MM.1S (cell line): ENCODE results near the gene ABHD12.

Experiments
- DNase-seq: peaks from one replicate; pipeline ENCODE4 v3.0.0-alpha.2; 2015
- H2AFZ ChIP-seq: fragments of 300-600 bp; sonication (generic); 2 replicates; pipeline ENCODE4 v1.6.0; 2016; ENCODE audit warnings: antibody characterized with exemption, low read length
- H3F3A ChIP-seq: fragments of 300-600 bp; sonication (generic); 2 replicates; pipeline ENCODE4 v1.6.1; 2016; ENCODE audit warnings: mild to moderate bottlenecking, antibody characterized with exemption, low read length, moderate library complexity, mixed read lengths; ENCODE audit not compliant: insufficient read depth
- H3K27ac ChIP-seq: fragments of 300-600 bp; sonication (generic); 2 replicates; pipeline ENCODE4 v1.5.1; 2016; ENCODE audit warnings: mild to moderate bottlenecking, low read length
- H3K27me3 ChIP-seq: fragments of 300-600 bp; sonication (generic); replicated peaks from 2 replicates; pipeline ENCODE4 v1.6.0; 2016; ENCODE audit warnings: low read length; ENCODE audit not compliant: insufficient read depth
- H3K36me3 ChIP-seq: fragments of 300-600 bp; sonication (generic); replicated peaks from 2 replicates; pipeline ENCODE4 v1.6.1; 2016; ENCODE audit warnings: mild to moderate bottlenecking, low read length, mixed read lengths; ENCODE audit not compliant: insufficient read depth
- H3K4me1 ChIP-seq: fragments of 300-600 bp; sonication (generic); 2 replicates; pipeline ENCODE4 v1.6.1; 2016; ENCODE audit warnings: low read length, mixed read lengths
- H3K4me2 ChIP-seq: fragments of 300-600 bp; sonication (generic); 2 replicates; pipeline ENCODE4 v1.6.0; 2016; ENCODE audit warnings: low read depth, low read length
- H3K4me3 ChIP-seq: fragments of 300-600 bp; sonication (generic); 2 replicates; pipeline ENCODE4 v1.5.1; 2016; ENCODE audit warnings: low read length, mixed read lengths
- H3K79me2 ChIP-seq: fragments of 300-600 bp; sonication (generic); 2 replicates; pipeline ENCODE4 v1.6.1; 2016; ENCODE audit warnings: mixed run types, low read length, mixed read lengths
- H3K9ac ChIP-seq: fragments of 300-600 bp; sonication (generic); 2 replicates; pipeline ENCODE4 v1.6.1; 2016; ENCODE audit warnings: low read length, mixed read lengths
- H3K9me2 ChIP-seq: fragments of 300-600 bp; sonication (generic); replicated peaks from 2 replicates; pipeline ENCODE4 v1.6.1; 2016; ENCODE audit warnings: mild to moderate bottlenecking, low read length, mixed read lengths; ENCODE audit not compliant: insufficient read depth
- H3K9me3 ChIP-seq: fragments of 300-600 bp; sonication (generic); replicated peaks from 2 replicates; pipeline ENCODE4 v1.6.1; 2016; ENCODE audit warnings: mild to moderate bottlenecking, low read length, mixed read lengths; ENCODE audit not compliant: insufficient read depth
- H4K20me1 ChIP-seq: fragments of 300-600 bp; sonication (generic); 2 replicates; pipeline ENCODE4 v1.6.1; 2016; ENCODE audit warnings: mild to moderate bottlenecking, low read length, moderate library complexity, mixed read lengths; ENCODE audit not compliant: insufficient read depth
- EZH2 ChIP-seq: fragments of 300-600 bp; sonication (generic); optimal IDR thresholded peaks from 2 replicates; pipeline ENCODE3; 2017; ENCODE audit warnings: low read depth, mild to moderate bottlenecking, antibody characterized with exemption, low read length, mixed read lengths
- EZH2phosphoT487 ChIP-seq: fragments of 300-600 bp; sonication (generic); IDR thresholded peaks from 2 replicates; pipeline ENCODE4 v1.6.1; 2018; ENCODE audit warnings: antibody characterized with exemption, low read length
- TF ChIP-seq, protein P1 (sequence below): fragments of 300-600 bp; sonication (generic); IDR thresholded peaks from 2 replicates; pipeline ENCODE4 v1.5.1; 2016; ENCODE audit warnings: antibody characterized with exemption, low read length, mixed read lengths

The ABHD12 gene

DNA sequence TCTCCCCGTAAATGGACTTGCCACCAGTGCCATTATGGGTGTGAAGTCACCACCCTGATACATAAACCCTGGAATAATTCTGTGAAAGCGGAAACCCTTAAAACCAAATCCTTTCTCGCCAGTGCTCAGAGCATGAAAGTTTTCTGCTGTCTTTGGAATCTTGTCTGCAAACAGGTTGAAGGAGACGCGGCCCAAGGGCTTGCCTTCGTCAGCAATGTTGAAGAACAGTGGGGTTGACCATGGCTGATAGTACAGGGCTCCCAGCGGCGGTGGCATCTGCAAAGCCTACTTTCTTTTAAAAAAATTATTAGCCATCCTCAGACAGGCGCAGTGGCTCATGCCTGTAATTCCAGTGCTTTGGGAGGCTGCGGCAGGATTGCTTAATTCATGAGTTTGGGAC lies 22.1 kb downstream of the ABHD12 start:
- Histone ChIP-seq H3K4me3 (no peak overlapping the region), H3K27ac (no peak overlapping the region), H3K9me2 (no peaks in the 10 kb centered on the region), H3K4me2 (no peak overlapping the region), H3K36me3 (no peaks in the 10 kb centered on the region), H3K9me3 (no peaks in the 10 kb centered on the region), H3K27me3 (no peaks in the 10 kb centered on the region), H3K9ac (no peak overlapping the region), H3K79me2 (peaks cover 100% of the 10 kb centered on the region), H3F3A (no peaks in the 10 kb centered on the region), H2AFZ (no peak overlapping the region), H3K4me1 (no peaks in the 10 kb centered on the region), H4K20me1 (peaks cover 9% of the 10 kb centered on the region)
- DNase-seq = no peak
- no peak for TF ChIP-seq EZH2phosphoT487
- no peak for TF ChIP-seq EZH2
- TF ChIP-seq, protein P1, sequence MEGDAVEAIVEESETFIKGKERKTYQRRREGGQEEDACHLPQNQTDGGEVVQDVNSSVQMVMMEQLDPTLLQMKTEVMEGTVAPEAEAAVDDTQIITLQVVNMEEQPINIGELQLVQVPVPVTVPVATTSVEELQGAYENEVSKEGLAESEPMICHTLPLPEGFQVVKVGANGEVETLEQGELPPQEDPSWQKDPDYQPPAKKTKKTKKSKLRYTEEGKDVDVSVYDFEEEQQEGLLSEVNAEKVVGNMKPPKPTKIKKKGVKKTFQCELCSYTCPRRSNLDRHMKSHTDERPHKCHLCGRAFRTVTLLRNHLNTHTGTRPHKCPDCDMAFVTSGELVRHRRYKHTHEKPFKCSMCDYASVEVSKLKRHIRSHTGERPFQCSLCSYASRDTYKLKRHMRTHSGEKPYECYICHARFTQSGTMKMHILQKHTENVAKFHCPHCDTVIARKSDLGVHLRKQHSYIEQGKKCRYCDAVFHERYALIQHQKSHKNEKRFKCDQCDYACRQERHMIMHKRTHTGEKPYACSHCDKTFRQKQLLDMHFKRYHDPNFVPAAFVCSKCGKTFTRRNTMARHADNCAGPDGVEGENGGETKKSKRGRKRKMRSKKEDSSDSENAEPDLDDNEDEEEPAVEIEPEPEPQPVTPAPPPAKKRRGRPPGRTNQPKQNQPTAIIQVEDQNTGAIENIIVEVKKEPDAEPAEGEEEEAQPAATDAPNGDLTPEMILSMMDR = no peak

DNA sequence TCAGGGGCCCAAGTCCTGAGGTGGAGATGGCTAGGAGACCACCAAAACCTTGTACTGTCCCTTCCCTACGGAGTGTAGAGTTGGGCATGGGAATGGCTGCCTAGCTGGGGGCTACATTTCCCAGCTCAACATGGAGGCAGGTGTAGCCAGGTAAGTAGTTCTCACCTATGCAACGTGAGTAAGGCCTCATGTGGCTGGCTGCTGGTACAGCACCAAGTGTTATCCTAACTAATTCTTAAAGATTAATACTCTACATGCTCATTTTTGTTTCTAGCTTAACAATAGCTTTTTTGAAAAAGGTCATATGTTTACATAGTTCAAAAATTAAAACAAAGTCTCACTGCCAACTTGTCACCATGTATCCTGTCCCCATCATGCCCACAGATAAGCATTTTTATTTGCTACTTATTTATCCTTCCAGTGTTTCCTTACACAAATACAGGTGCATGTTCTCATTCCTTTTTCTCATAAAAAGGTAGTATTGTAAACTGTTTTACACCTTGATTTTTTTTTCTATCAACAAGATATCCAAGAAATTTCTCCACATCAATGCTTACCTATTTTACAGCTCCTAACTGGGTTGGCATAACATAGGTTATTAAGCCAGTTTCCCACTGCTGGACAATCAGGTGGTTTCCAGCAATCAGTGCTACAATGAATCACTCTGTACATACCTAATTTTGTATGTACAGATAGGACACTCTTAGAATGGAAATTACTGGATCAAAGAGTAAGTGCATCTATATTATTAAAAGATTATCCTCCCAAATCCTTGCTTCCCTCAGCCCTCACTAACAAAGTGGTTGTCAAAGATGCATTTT lies 25.5 kb downstream of the ABHD12 start:
- Histone ChIP-seq H3K9me2 (no peaks in the 10 kb centered on the region), H2AFZ (no peak overlapping the region), H3K36me3 (no peaks in the 10 kb centered on the region), H3K27me3 (no peaks in the 10 kb centered on the region), H3K4me2 (no peak overlapping the region), H3K79me2 (peaks cover 98% of the 10 kb centered on the region), H3K4me3 (no peak overlapping the region), H4K20me1 (peaks cover 4% of the 10 kb centered on the region; the same call in 1 of the 2 replicates), H3F3A (no peaks in the 10 kb centered on the region), H3K9me3 (no peaks in the 10 kb centered on the region), H3K27ac (no peak overlapping the region), H3K4me1 (no peaks in the 10 kb centered on the region), H3K9ac (no peak overlapping the region)
- no peak for DNase-seq
- TF ChIP-seq EZH2phosphoT487 (no peak), EZH2 (no peak)
- TF ChIP-seq, protein P1 = no peak

DNA sequence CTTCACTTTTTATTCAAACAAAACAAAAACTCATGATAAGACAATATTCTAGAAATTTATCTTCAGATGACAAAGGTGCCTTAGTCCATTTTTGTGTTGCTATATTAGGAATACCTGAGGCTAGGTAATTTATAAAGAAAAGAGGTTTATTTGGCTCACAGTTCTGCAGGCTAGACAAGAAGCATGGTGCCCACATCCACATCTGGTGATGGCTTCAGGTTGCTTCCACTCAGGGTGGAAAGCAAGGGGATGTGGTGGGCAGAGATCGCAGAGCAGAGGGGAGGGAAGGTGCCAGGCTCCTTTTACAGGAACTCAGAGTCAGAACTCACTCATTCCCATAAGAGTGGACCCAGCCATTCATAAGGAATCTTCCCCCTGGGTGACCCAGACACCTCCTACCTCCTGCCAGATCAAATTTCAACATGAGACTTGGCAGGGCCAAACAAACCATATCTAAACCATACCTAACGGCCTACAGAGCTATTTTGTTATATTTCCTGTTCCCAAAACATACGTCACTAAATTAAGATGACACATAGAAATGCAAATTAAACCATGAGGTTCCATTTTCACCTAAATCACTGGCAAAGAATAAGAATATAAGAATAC lies 26.4 kb downstream of the ABHD12 start:
- H3K27ac ChIP-seq = no peak overlapping the region
- H3K4me1 ChIP-seq = no peaks in the 10 kb centered on the region
- H3K27me3 ChIP-seq = no peaks in the 10 kb centered on the region
- no peak overlapping the region for H2AFZ ChIP-seq
- no peak overlapping the region for H3K4me2 ChIP-seq
- no peak for DNase-seq
- no peaks in the 10 kb centered on the region for H3F3A ChIP-seq
- peaks cover 1% of the 10 kb centered on the region; the same call in 1 of the 2 replicates for H4K20me1 ChIP-seq
- no peak overlapping the region for H3K9ac ChIP-seq
- H3K9me2 ChIP-seq = no peaks in the 10 kb centered on the region
- no peaks in the 10 kb centered on the region for H3K36me3 ChIP-seq
- peaks cover 97% of the 10 kb centered on the region for H3K79me2 ChIP-seq
- no peaks in the 10 kb centered on the region for H3K9me3 ChIP-seq
- no peak for TF ChIP-seq EZH2
- no peak for TF ChIP-seq EZH2phosphoT487
- TF ChIP-seq, protein P1 = no peak
- no peak overlapping the region for H3K4me3 ChIP-seq
